ENCODE measurements around the gene PPIC. TPM values are rescaled to one million over a fixed set of nuclear protein-coding genes. Genes with fewer than 3 reads are reported as not detected.

PPIC gene
- total RNA-seq, 1 donor: 109 TPM

DNA sequence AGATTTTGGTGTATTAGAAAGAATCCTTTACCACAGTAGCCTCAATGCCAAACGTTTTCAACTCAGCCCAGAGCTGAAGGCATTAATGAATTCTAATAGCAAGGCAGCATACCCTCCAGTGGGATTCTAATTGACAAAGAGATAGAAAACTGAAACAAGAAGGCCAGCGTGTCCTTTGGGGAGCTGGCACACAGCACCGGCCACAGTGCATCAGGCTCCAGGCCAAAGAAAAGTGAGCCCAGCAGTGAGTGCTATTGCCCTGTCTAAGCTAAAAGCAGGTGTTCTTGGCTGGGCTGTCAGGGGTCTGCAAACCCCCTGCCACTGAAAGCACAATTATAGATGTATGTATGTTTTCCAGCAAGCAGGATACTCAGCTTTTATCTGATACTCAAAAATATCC, 40.4 kb downstream of the PPIC start:
- Histone ChIP-seq H3K79me2 (ENCODE audit: insufficient read depth, low read length) (no peaks in the 10 kb centered on the region), H3K27me3 (ENCODE audit: insufficient read depth, low read length) (no peaks in the 10 kb centered on the region), H3K9me3 (ENCODE audit: low read depth, low read length) (no peaks in the 10 kb centered on the region), H4K20me1 (ENCODE audit: insufficient read depth, low read length) (no peaks in the 10 kb centered on the region), H2AFZ (ENCODE audit: low read length) (no peak overlapping the region), H3K27ac (ENCODE audit: low read depth, low read length) (no peak overlapping the region), H3K36me3 (ENCODE audit: insufficient read depth, low read length) (no peaks in the 10 kb centered on the region), H3K4me1 (ENCODE audit: insufficient read depth, low read length) (no peaks in the 10 kb centered on the region), H3K4me2 (ENCODE audit: insufficient read depth, low read length) (no peak overlapping the region), H3K4me3 (ENCODE audit: insufficient read depth, low read length) (no peak overlapping the region)
- no peak for DNase-seq (ENCODE audit: insufficient read length, low spot score, missing footprints)
- TF ChIP-seq CTCF (IDR thresholded peaks at IDR 0.05; ENCODE audit: extremely low read depth, low read depth, low read length): no peak

DNA sequence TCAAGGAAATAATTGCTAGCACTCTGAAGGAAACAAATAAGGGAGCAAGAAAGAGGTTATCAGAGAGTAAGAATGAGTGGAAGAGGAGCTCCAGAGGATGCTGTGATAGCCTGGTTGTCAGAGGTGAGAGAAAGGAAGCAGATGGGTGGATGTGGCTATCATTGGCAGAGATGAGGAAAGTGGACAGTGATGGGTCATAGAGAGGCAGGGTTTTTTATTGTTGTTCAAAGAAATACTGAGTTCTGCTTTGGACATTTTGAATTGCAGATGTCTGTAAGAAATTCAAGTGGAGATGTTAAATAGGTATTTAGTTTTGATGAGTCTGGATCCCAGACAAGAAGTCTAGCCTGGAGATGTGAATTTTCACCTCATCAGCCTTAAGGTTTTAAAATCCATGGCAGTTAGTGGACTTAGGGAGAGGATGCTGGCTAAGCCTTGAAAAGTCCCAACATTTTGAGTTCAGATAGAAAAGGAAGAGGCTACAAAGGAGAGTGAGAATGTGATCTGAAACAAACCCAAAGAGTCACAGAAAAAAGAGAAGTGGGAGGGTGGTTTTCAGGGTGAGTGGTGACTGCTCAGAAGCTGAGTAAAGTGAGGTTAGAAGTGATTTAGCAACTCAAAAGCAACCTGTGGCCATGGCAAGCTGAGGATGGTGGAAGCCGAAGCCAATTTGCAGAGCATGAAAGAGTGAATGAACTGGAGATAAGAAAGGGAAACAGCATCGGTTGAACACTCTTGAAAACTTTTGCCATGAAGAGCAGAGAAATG, 50.4 kb downstream of the PPIC start:
- Histone ChIP-seq H3K79me2 (ENCODE audit: insufficient read depth, low read length) (no peaks in the 10 kb centered on the region), H4K20me1 (ENCODE audit: insufficient read depth, low read length) (no peaks in the 10 kb centered on the region), H3K4me2 (ENCODE audit: insufficient read depth, low read length) (no peak overlapping the region), H3K36me3 (ENCODE audit: insufficient read depth, low read length) (no peaks in the 10 kb centered on the region), H3K4me3 (ENCODE audit: insufficient read depth, low read length) (no peak overlapping the region), H2AFZ (ENCODE audit: low read length) (no peak overlapping the region), H3K4me1 (ENCODE audit: insufficient read depth, low read length) (no peaks in the 10 kb centered on the region), H3K27me3 (ENCODE audit: insufficient read depth, low read length) (no peaks in the 10 kb centered on the region), H3K27ac (ENCODE audit: low read depth, low read length) (no peak overlapping the region), H3K9me3 (ENCODE audit: low read depth, low read length) (no peaks in the 10 kb centered on the region)
- no peak for TF ChIP-seq CTCF (IDR thresholded peaks at IDR 0.05; ENCODE audit: extremely low read depth, low read depth, low read length)
- DNase-seq (ENCODE audit: insufficient read length, low spot score, missing footprints): no peak

GRCh38 chr5:122985006-122985700, 51.4 kb downstream of the PPIC start:
- no peaks in the 10 kb centered on the region for H3K4me1 ChIP-seq (ENCODE audit: insufficient read depth, low read length)
- H3K27me3 ChIP-seq (ENCODE audit: insufficient read depth, low read length): no peaks in the 10 kb centered on the region
- H2AFZ ChIP-seq (ENCODE audit: low read length): no peak overlapping the region
- TF ChIP-seq CTCF (IDR thresholded peaks at IDR 0.05; ENCODE audit: extremely low read depth, low read depth, low read length): no peak
- no peak overlapping the region for H3K4me3 ChIP-seq (ENCODE audit: insufficient read depth, low read length)
- H3K36me3 ChIP-seq (ENCODE audit: insufficient read depth, low read length): no peaks in the 10 kb centered on the region
- H3K4me2 ChIP-seq (ENCODE audit: insufficient read depth, low read length): no peak overlapping the region
- H3K79me2 ChIP-seq (ENCODE audit: insufficient read depth, low read length): no peaks in the 10 kb centered on the region
- H3K27ac ChIP-seq (ENCODE audit: low read depth, low read length): no peak overlapping the region
- no peaks in the 10 kb centered on the region for H4K20me1 ChIP-seq (ENCODE audit: insufficient read depth, low read length)
- no peak for DNase-seq (ENCODE audit: insufficient read length, low spot score, missing footprints)
- H3K9me3 ChIP-seq (ENCODE audit: low read depth, low read length): no peaks in the 10 kb centered on the region

DNA sequence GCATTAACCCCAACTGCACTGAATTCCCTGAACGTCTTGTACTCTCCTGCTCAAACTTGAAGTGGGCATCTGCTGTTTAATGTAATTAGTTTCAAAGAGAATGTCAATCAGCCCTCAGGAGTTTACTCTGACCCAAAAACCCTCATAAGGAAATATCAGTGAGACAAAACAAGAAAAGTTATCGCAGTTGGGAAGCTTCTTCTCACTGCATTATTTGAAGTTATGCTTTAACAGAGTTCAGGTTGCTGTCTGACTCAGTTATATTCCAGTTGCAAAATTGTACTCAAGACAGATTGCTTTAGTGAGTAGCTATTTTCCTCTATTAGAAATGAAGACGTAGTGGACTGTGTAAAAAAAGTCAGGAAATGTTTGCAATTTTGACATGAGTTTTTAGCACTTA, 52.1 kb downstream of the PPIC start:
- Histone ChIP-seq H3K4me3 (ENCODE audit: insufficient read depth, low read length) (no peak overlapping the region), H3K4me1 (ENCODE audit: insufficient read depth, low read length) (no peaks in the 10 kb centered on the region), H3K27ac (ENCODE audit: low read depth, low read length) (no peak overlapping the region), H3K4me2 (ENCODE audit: insufficient read depth, low read length) (no peak overlapping the region), H3K36me3 (ENCODE audit: insufficient read depth, low read length) (no peaks in the 10 kb centered on the region), H2AFZ (ENCODE audit: low read length) (no peak overlapping the region), H3K9me3 (ENCODE audit: low read depth, low read length) (no peaks in the 10 kb centered on the region), H3K79me2 (ENCODE audit: insufficient read depth, low read length) (no peaks in the 10 kb centered on the region), H3K27me3 (ENCODE audit: insufficient read depth, low read length) (no peaks in the 10 kb centered on the region), H4K20me1 (ENCODE audit: insufficient read depth, low read length) (no peaks in the 10 kb centered on the region)
- TF ChIP-seq CTCF (IDR thresholded peaks at IDR 0.05; ENCODE audit: extremely low read depth, low read depth, low read length): no peak
- no peak for DNase-seq (ENCODE audit: insufficient read length, low spot score, missing footprints)
